ENCODE measurements around the gene ZFP36L2. TPM values are rescaled to one million over a fixed set of nuclear protein-coding genes. Genes with fewer than 3 reads are reported as not detected.
A peak's percentile ranks its signal among the peaks of the same experiment; 100 is the strongest.
"Not testable (repeated sequence)": the region's sequence is repeated elsewhere in the genome, so short reads cannot be mapped to it uniquely, and the experiment has no call there.

ZFP36L2 gene
- total and polyA plus RNA-seq, 12 donors: 8.4 to 333 (median 107) TPM

- Histone ChIP-seq H3K27ac (no peak overlapping the region), H3K36me3 (replicated peaks in 1 of 2) (no peaks in the 10 kb centered on the region), H3K4me3 (no peak overlapping the region), H3K27me3 (no peaks in the 10 kb centered on the region), H3K4me1 (replicated peaks in 1 of 2) (no peaks in the 10 kb centered on the region), H3K9me3 (replicated peaks in 1 of 3) (no peaks in the 10 kb centered on the region)
- 77 to 98% (median 87%) methylated on average over 8 to 10 of the region's 10 CpGs for WGBS, 4 donors
- DNase-seq: no peak
- TF ChIP-seq POLR2A (IDR thresholded peaks at IDR 0.05) (no peak), CTCF (IDR thresholded peaks at IDR 0.05) (no peak)
- intact Hi-C loops (cut with DNase I): loop anchor here in 1 of 2 donors (10.0 kb wide), 1 partner anchor 716 kb away; no protein-coding TSS in a partner anchor
These were observed 35.9 kb downstream of the ZFP36L2 start for GRCh38 chr2:43190311-43191052.

GRCh38 chr2:43189861-43190260 lies 36.5 kb downstream of the ZFP36L2 start:
- intact Hi-C loops (cut with DNase I): loop anchor here in 1 of 2 donors (10.0 kb wide), 1 partner anchor 715 kb away; no protein-coding TSS in a partner anchor
- not testable (repeated sequence) for H3K4me3 ChIP-seq
- WGBS, 4 donors: 92 to 95% (median 93%) methylated on average over 7 of the region's 7 CpGs

GRCh38 chr2:43188561-43189386 lies 37.6 kb downstream of the ZFP36L2 start:
- no peaks in the 10 kb centered on the region for H3K9me3 ChIP-seq (replicated peaks in 1 of 3)
- no peaks in the 10 kb centered on the region for H3K36me3 ChIP-seq (replicated peaks in 1 of 2)
- no peak overlapping the region for H3K27ac ChIP-seq
- H3K27me3 ChIP-seq: no peaks in the 10 kb centered on the region
- TF ChIP-seq CTCF (IDR thresholded peaks at IDR 0.05) (no peak), POLR2A (IDR thresholded peaks at IDR 0.05) (no peak)
- H3K4me3 ChIP-seq: no peak overlapping the region
- H3K4me1 ChIP-seq (replicated peaks in 1 of 2): no peaks in the 10 kb centered on the region
- 83 to 91% (median 86%) methylated on average over 10 to 16 of the region's 16 CpGs for WGBS, 4 donors
- intact Hi-C loops (cut with DNase I): no loop called here
- DNase-seq: no peak

More at GRCh38 chr2:43189861-43190260, 36.5 kb downstream of the ZFP36L2 start:
- H3K27ac ChIP-seq; H3K36me3 ChIP-seq (replicated peaks in 1 of 2); H3K4me1 ChIP-seq (replicated peaks in 1 of 2); H3K9me3 ChIP-seq (replicated peaks in 1 of 3); DNase-seq; H3K27me3 ChIP-seq: not testable (repeated sequence)

GRCh38 chr2:43186679-43187374 lies 39.6 kb downstream of the ZFP36L2 start:
- Histone ChIP-seq H3K27ac (peak overlapping the region in 1 of 5 donors; percentile 29), H3K36me3 (replicated peaks in 1 of 2) (no peaks in the 10 kb centered on the region), H3K4me1 (replicated peaks in 1 of 2) (no peaks in the 10 kb centered on the region), H3K27me3 (no peaks in the 10 kb centered on the region), H3K4me3 (no peak overlapping the region), H3K9me3 (replicated peaks in 1 of 3) (no peaks in the 10 kb centered on the region)
- 78 to 100% (median 79%) methylated on average over 1 to 12 of the region's 12 CpGs for WGBS, 4 donors
- intact Hi-C loops (cut with DNase I): no loop called here
- no peak for DNase-seq
- TF ChIP-seq CTCF (IDR thresholded peaks at IDR 0.05): no peak
- no peak for TF ChIP-seq POLR2A (IDR thresholded peaks at IDR 0.05)
